ENCODE results near the gene TEX22.

TEX22 gene

DNA sequence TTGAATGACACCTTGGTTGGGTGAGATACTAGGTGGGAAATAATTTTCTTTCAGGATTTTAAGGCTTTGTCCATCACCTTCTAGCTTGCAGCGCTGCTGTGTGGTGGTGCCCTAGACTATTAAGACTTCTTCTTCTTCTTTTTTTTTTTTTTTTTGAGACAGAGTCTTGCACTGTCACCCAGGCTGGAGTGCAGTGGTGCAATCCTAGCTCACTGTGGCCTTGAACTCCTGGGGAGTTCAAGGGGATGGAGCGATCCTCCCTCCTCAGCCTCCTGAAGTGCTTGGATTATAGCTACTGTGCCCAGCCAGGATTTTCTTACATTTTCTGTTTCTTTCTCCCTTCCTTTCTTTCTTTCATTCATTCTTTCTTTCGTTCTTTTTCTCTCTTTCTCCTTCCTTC lies 11.0 kb downstream of the TEX22 start:
- no peak for TF ChIP-seq BACH2 (CRISPR knock-in tag; IDR thresholded peaks at IDR 0.05; ENCODE audit: borderline replicate concordance)
- TF ChIP-seq ZNF565 (CRISPR knock-in tag; conservative IDR thresholded peaks at IDR 0.05; ENCODE audit: low read depth): no peak
- no peak for TF ChIP-seq ESRRG (CRISPR knock-in tag; IDR thresholded peaks at IDR 0.05)
- TF ChIP-seq ZC3H10 (CRISPR knock-in tag; IDR thresholded peaks at IDR 0.05): no peak
- TF ChIP-seq, protein P1, sequence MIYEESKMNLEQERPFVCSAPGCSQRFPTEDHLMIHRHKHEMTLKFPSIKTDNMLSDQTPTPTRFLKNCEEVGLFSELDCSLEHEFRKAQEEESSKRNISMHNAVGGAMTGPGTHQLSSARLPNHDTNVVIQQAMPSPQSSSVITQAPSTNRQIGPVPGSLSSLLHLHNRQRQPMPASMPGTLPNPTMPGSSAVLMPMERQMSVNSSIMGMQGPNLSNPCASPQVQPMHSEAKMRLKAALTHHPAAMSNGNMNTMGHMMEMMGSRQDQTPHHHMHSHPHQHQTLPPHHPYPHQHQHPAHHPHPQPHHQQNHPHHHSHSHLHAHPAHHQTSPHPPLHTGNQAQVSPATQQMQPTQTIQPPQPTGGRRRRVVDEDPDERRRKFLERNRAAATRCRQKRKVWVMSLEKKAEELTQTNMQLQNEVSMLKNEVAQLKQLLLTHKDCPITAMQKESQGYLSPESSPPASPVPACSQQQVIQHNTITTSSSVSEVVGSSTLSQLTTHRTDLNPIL (CRISPR knock-in tag; IDR thresholded peaks at IDR 0.05; ENCODE audit: low read depth): no peak
- TF ChIP-seq CSDC2 (CRISPR knock-in tag; IDR thresholded peaks at IDR 0.05): no peak
- TF ChIP-seq, protein P2, sequence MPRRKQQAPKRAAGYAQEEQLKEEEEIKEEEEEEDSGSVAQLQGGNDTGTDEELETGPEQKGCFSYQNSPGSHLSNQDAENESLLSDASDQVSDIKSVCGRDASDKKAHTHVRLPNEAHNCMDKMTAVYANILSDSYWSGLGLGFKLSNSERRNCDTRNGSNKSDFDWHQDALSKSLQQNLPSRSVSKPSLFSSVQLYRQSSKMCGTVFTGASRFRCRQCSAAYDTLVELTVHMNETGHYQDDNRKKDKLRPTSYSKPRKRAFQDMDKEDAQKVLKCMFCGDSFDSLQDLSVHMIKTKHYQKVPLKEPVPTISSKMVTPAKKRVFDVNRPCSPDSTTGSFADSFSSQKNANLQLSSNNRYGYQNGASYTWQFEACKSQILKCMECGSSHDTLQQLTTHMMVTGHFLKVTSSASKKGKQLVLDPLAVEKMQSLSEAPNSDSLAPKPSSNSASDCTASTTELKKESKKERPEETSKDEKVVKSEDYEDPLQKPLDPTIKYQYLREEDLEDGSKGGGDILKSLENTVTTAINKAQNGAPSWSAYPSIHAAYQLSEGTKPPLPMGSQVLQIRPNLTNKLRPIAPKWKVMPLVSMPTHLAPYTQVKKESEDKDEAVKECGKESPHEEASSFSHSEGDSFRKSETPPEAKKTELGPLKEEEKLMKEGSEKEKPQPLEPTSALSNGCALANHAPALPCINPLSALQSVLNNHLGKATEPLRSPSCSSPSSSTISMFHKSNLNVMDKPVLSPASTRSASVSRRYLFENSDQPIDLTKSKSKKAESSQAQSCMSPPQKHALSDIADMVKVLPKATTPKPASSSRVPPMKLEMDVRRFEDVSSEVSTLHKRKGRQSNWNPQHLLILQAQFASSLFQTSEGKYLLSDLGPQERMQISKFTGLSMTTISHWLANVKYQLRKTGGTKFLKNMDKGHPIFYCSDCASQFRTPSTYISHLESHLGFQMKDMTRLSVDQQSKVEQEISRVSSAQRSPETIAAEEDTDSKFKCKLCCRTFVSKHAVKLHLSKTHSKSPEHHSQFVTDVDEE (CRISPR knock-in tag; IDR thresholded peaks at IDR 0.05): no peak
- no peak for TF ChIP-seq GLIS3 (CRISPR knock-in tag; IDR thresholded peaks at IDR 0.05)
- TF ChIP-seq OSR1 (CRISPR knock-in tag; IDR thresholded peaks at IDR 0.05): no peak
- TF ChIP-seq SNAI2 (CRISPR knock-in tag; IDR thresholded peaks at IDR 0.05): no peak
- TF ChIP-seq, protein P3, sequence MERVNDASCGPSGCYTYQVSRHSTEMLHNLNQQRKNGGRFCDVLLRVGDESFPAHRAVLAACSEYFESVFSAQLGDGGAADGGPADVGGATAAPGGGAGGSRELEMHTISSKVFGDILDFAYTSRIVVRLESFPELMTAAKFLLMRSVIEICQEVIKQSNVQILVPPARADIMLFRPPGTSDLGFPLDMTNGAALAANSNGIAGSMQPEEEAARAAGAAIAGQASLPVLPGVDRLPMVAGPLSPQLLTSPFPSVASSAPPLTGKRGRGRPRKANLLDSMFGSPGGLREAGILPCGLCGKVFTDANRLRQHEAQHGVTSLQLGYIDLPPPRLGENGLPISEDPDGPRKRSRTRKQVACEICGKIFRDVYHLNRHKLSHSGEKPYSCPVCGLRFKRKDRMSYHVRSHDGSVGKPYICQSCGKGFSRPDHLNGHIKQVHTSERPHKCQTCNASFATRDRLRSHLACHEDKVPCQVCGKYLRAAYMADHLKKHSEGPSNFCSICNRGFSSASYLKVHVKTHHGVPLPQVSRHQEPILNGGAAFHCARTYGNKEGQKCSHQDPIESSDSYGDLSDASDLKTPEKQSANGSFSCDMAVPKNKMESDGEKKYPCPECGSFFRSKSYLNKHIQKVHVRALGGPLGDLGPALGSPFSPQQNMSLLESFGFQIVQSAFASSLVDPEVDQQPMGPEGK (CRISPR knock-in tag; IDR thresholded peaks at IDR 0.05; ENCODE audit: borderline replicate concordance): no peak
- ATAC-seq: no peak

DNA sequence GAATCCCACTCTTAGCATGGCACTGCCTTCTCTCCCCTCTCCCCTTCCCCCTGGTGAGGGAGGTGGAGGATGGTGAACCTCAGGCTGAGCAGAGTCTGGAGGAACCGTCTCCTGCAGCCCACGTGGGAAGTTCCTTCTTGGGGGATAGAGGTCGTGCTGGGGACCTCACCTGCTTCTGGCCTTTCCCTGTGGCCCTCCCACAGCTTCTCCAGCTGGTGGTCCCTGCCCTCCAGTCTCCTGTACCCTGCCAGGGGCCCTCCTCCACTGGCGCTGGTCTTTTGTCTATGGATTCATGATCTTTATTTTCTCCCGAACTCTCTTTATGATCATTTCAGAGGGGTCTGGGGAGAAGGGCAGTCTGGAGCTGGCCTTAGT lies 12.3 kb downstream of the TEX22 start:
- TF ChIP-seq, protein P2 (CRISPR knock-in tag; IDR thresholded peaks at IDR 0.05): no peak
- TF ChIP-seq, protein P1 (CRISPR knock-in tag; IDR thresholded peaks at IDR 0.05; ENCODE audit: low read depth): no peak
- TF ChIP-seq, protein P3 (CRISPR knock-in tag; IDR thresholded peaks at IDR 0.05; ENCODE audit: borderline replicate concordance): no peak
- TF ChIP-seq PPARA (CRISPR knock-in tag; IDR thresholded peaks at IDR 0.05; ENCODE audit: borderline replicate concordance) (no peak), TCF4 (CRISPR knock-in tag; IDR thresholded peaks at IDR 0.05; ENCODE audit: borderline replicate concordance) (no peak), GLIS3 (CRISPR knock-in tag; IDR thresholded peaks at IDR 0.05) (no peak), CSDC2 (CRISPR knock-in tag; IDR thresholded peaks at IDR 0.05) (no peak), ARNTL (CRISPR knock-in tag; IDR thresholded peaks at IDR 0.05; ENCODE audit: borderline replicate concordance, low read depth) (no peak), ISL1 (CRISPR knock-in tag; IDR thresholded peaks at IDR 0.05) (no peak), BACH2 (CRISPR knock-in tag; IDR thresholded peaks at IDR 0.05; ENCODE audit: borderline replicate concordance) (no peak), ESRRG (CRISPR knock-in tag; IDR thresholded peaks at IDR 0.05) (no peak), ZNF8 (CRISPR knock-in tag; IDR thresholded peaks at IDR 0.05) (no peak), OSR1 (CRISPR knock-in tag; IDR thresholded peaks at IDR 0.05) (no peak), ZNF565 (CRISPR knock-in tag; conservative IDR thresholded peaks at IDR 0.05; ENCODE audit: low read depth) (no peak), ZFP3 (CRISPR knock-in tag; IDR thresholded peaks at IDR 0.05) (no peak)
- ATAC-seq: no peak
